Activated T-cell treated with anti-CD3 and anti-CD28 coated beads for 1 hour (primary cell): ENCODE data around the gene FAM114A2.

ENCODE experiments used
- DNase-seq: peaks from one replicate; pipeline ENCODE4 v3.0.0-alpha.2; 2020; ENCODE audit warnings: low read depth

The FAM114A2 gene

DNA sequence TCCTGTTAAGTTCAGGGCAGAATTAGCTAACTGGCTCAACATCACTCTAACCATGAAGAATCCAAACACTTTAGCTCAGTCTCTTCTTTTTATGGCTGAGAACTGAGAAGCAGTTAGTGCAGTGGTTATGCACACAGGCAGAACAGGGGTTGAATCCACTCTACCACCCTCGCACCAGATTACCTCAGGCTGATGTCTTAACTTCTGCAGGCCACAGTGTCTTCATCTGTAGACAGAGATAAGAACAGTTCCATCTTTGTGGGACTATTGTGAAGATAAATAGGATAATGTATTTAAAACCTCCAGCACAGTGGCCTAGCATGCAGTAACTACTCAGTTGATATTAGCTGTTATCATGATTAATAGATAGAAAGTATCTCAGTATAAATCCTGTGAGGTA, 54.8 kb downstream of the FAM114A2 start:
- no peak for DNase-seq

DNA sequence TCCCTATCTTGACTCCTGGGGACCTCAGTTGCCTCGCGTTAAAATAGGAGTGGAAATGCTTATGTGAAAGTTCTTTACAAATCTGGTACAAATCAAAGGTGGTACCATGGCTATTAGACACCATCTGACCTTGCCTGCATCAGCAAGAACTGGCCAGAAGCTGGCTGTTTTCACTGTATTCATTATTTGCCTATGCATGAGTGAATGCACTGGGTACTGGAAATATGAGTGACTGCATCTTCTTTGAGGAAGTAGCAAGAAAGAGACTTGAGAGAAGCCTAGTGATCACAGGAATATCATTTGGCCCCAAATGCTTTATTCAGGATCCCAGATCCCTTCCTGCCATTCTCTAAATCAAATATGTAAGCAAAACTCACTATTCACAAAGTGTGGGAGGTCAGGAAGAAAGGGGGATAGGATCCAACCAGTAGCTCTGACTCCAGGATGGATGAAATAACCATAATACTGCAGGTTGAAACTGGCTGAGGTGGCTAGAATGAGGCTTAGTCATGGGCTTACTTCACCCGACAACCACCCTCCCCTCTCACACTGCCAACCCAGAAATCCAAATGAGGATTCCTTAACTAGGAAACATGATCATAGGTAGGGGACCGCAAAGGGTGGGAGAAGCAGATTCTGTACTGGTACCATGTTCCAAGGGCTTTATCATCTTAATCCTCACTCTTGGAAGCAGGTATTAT, 56.7 kb downstream of the FAM114A2 start:
- no peak for DNase-seq

DNA sequence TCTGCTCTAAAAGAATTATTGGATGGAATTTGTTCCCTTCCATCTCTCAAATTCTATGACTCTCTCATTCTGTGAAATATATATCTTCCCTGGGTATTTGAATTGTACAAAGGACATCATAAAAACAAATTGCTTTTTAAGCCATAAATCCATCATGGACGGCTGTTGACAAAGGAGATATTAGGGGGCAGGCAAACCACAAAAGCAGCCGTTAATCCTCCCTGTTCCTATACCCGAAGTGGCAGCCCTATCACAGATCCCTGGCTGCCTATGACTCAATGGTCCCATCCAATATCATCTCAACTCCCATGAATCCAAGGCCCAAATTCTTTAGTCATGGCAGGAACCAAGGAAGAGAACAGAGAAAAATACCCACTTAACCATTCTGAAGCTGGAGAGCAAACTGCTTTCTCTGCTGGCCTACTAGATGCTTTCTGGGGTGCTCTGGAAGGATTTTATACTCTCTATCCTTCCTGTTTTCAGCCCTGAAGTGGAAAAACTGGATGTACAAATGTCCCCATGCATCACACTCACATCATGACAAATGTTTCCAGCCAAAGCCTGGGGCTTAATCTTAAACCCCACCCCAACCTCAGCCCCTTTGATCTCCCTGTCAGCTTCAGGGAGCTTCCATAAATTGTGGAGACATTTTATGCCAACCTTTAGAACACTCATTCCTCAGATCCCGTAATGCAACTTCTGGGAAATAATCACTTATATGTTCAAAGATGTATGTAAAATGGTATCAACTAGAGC, 59.5 kb downstream of the FAM114A2 start:
- DNase-seq = no peak

DNA sequence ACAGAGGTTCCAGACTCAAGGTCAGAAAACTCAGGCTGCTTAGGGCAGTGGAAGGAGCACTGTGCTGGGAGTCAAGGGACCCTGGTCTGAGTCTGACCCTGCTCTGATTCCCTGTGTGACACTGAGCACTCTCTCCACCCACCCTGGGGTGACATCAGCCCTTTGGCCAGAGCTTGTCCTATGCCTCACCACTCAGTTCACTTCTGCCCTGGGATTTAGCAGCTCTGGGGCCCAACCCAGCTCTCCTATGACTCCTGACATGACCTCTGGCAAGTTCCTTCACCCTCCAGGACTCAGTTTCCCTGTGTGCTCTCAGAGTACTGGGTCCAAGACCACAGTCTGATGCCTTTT, 63.9 kb downstream of the FAM114A2 start:
- DNase-seq = no peak

DNA sequence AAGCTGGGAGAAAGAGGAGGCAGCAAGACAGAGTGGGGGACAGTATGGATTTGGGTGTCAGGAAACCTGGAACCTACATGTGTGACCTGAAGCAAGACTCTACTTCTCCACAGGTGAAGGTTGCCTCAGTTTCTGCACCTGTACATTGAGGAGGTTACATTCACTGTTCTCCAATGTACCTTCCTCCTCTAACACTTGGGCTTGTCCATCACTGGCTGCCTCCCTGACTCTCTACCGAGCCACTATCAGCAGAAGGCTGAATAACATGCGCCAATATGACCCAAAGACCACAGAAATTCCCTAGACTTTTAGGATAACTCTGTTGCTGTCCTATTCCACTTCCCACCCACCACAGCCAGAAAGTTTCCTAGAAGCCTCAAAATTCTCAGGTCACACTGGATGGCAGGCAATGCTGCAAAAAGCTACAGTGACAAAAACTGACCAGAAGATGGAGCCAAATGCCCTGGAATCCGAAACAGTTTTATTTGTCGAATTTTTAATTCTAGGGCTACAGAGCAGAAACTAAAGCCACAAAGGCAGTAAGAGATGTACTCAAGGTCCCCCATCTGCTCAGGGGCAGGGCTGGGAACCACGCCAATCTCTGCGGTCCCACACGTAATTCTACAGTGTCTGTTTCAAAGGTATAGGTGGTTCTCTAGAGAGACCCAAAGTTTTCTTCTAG, 64.4 kb downstream of the FAM114A2 start:
- DNase-seq = no peak

DNA sequence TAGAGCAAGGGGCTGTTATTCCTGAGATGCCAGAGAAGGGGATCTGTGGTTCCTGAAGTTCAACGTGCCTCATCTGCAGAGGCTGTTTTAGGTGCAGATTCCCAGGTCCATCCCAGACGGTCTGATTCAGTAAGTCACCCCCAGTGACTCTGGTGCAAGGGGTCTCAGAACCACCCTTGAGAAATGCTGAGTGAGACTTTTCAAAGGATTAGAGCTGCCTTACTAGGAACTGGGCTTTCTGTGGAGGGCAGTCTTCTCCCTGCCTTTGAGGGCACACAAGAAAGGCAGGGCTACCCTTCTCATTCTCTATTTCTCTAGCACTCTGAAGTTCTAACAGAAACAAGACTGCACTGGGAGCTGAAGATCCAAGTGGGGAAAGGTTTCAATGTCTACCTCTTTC, 66.5 kb downstream of the FAM114A2 start:
- no peak for DNase-seq

DNA sequence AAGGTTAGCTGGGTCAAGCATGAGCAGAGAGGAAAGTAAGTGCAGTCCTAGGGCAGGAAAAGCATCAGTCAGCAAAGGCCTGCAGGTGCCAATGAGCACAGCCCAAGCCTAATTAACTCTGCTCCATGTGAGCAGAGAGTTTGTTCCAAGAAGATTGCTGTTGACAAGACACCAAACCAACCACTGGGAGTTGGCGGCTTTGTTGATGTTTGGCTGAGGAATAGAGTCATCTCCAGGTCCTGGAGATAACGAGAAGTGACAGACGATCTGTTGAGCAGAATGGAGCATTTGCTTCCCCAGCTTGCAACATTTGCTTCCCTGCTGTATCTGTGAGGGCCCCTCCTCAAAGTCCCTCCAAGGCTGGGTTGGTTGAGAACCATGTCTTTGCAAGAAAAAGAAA, 68.2 kb downstream of the FAM114A2 start:
- DNase-seq = no peak

DNA sequence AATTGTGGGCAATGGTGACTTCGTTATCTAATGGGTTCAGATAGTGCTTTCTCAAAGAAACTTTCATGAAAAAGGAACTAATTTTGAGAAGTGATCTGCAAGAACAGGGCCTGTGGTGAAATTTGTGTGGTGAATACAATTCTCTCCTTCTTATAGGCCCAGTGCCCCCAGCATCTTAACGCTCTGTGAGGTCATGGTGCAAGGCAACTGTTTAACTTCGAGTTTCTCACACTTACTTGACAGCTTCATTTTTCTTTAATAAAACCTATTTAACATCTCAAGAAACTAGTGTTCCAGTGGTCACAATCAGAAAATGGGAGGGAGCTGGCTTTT, 69.2 kb downstream of the FAM114A2 start:
- DNase-seq = no peak

DNA sequence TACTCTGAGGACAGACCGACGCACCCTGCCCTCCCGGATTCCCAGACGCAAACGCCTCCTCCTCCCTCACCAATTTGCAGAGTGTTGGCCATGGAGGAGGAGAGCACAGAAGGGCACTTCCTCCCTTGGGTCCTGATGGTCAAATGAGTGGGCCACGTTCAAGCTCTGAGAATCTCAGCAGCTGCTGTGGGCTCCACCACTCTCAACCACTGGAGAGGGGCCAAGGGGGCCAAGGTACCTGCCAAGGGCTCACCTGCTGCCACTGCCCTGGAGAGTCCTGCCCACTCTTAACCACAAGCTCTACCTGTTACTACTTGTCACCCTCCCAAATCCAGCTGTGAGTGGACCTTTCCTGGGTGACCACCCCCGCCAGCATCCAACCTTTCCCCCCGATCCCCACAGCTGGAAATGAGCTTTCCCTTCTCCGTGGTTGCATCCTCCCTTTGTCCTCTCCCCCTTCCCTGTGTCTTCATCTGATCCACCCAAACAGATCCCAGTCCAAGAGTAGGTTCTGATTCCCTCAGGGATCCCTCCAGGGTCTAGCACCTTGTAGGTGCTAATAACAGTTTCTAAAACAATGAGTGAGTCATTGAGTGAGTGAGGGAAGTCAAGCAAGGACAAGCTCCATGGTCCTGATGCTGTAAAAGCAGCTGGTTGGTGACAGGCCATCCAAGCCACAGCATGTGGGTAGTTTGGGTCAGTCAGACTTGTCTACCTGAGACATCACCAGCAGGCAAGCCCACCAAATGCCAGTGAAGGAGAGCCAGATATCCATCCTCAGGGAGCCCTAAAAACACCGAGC, 69.7 kb downstream of the FAM114A2 start:
- no peak for DNase-seq

DNA sequence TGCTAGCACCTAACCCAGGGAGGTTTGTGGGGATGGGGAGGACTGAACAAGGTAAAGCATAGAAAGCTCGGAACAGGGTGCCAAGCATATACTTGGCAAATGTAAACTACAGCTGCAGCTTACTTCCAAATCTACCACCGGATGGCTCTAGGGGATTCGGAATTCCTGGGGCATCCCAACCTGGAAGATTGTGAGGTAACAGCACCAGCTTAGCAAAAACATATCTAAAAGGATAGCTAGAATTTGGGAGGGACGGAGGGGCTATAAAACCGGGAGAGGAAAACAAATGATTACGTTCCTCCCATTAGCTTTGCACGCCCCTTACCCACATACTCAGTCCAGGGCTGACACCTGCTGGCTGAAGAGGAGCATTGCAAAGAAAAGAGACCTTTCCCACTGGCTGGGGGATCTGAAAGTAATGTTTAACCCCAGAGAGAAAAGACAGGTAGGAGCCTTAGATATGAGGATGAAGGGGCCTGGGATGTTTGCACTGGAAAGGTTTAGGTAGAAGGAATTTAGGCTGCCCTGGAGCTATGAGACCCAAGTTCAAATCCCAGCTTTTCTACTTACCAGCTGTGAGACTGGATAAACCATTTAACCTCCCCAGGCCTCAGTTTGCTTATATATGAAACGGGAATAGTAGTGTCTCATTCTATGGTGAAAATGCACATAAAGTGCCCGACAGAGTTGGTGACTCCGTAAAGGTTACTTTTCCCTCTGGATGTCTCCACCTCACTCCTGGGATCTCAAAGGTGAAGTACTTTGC, 73.6 kb downstream of the FAM114A2 start:
- no peak for DNase-seq

DNA sequence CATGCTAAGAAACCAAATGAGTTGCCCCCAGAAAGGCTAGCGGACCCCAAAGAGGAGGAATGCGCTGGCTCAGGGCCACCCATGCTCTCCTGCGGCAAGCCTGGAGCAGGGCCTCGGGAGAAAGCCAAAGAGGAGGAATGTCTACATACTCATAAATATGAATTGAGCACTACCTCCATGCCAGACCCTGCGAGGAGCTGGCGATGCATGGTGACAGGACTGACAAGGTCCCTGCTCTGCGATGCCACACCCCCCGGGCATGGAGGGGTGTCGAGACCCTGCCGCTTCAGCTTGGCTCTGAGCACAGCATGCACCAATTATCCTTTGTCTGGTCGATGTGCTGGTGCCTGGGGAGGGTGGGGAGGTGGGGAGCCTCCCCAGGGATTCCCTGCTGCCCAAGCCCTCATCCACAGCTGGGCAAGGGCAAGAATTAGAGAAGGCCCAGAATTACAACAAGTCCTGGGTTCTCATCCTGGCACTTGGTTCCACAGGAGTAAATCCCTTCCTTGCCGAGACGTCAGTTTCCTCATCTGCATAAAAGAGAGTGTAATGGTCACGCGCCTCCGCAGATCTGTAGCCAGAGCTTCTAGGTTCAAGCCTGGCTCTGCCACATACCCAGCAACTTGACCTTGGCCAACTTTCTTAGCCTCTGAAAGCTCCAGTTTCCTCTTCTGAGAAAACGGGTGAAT, 74.4 kb downstream of the FAM114A2 start:
- DNase-seq = no peak

DNA sequence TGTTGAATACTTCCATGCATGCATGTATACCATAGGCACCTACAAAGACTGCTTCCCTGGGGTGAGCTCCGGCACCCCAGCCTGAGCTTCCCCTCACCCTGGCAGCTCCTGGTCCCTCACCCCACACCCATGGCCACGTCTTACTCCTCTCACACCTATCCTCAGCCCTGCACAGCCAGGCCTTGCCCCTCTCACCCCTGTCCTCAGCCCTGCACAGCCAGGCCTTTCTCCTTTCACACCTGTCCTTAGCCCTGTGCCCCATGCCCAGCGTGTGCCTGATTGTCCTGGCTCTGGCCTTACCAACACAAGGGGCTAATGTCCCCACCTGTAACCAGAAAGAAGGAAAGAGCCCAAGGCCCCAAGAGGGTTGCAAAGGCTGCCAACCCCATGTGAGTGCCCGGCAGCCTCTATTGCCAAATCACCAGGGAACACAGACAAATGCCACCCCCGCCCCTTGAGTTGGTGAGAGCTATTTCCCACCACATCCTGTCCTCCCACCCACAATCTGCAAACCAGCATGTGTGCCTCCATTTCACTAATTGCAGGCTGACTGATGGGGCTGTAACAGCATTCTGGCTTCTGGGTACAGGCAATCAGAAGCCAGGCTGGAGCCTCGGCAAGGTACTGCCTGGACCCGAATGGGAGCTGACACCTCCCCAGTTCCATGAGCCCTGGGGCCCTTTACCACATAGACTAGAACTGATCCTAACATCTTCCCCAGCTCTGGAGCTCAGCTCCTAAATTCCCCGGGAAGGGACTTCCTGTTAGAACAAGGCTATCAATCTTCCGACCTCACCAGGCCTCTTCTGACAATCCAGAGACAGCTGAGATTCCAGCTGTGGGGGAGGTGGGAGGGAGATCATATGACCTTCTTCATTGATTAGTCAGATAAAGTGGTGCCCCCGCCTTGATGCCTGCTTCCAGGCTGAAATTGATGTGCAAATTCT, 78.2 kb downstream of the FAM114A2 start:
- DNase-seq = no peak

DNA sequence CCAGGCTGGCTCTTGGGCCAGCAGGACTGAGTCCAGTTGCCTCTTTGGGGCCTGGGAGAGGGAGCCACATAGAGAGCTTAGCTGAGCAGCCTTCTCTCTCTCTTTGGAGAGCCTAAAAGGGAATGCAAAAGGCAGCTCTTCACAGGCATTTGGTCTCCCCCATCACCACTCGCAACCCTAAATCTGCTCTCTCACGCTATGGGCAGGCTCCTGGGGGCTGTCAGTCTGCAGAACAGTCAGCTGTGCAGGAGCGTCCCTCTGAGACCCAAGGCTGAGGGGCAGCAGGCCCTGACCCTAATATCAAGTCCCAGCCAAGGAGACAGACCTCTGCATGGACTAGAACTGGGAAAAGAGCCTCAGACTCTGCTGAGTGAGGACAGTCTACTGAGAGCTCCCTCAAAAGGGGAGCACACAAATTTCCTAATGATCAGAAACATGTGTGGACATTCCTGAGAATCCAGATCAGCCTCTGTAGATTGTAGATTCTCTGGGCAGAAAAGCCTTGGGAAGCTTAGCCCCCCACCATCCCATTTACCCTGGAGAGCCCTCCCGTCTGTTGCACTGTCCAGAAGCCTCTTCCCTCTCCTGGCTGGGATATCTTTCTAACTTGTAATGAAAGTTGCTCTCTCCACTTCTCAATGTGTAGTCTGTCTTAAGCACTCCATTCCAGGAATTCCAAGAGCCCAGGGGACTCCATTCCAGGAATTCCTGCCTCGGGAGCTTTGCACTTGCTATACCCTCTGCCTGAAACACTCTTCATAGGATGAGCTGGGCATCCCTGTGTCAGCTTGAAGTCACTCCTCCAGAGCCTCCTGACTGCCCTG, 79.4 kb downstream of the FAM114A2 start:
- DNase-seq = no peak

DNA sequence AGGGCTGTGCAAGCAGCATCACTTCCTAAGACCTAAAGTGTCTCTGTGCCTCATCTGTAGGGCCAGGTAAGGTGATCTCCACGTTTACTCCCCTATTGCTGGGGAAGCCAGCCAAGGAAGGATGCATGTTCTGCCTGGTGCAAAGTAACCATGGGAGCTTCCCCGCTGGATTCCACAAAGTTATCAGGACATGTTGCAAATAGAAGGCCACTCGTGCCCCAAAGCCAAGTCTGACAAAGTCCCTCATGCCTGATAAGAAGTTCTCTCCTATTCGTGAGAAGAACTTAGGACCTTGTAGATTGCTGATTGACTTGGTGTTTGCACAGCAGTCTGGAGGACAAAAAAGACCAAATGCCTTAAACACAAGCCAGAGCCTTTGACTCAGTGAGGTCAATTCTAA, 81.5 kb downstream of the FAM114A2 start:
- DNase-seq = no peak

DNA sequence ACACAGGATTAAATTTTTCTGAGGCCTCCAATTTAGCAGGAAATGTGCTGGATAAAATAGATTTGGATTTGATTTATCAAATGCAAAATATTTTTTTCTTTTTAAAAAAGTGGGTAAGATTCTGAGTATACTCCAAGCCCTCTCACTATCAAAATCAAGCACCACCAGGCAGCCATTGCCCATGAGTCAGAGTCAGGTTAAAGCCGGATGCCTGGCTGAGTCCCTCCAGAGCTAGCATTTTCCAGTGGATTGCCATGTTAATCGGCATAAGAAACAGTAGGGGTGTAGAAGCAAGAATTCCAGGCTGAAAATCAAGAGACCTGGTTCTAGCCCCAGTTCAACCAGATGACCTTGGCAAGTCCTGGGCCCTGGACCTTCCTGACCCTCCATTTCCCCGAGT, 85.3 kb downstream of the FAM114A2 start:
- DNase-seq = no peak

DNA sequence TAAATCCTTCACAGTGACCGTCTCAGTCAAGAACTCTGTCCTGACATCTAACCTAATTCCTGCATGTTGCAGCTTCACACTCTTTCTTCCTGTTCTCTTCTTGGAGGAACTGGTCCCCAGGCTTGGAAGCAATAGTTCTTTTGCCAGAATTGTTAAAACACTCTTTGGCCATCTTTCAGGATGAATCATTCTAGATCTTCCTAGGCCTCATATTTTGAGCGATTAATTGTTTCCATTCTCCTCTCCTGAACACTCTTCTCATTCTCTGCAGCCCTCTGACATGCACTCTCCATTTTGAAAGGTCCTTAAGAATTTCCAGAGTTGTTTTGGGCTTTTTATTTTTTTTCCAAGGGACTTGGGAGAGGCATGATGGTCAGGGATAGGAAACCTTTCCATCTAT, 85.8 kb downstream of the FAM114A2 start:
- no peak for DNase-seq

DNA sequence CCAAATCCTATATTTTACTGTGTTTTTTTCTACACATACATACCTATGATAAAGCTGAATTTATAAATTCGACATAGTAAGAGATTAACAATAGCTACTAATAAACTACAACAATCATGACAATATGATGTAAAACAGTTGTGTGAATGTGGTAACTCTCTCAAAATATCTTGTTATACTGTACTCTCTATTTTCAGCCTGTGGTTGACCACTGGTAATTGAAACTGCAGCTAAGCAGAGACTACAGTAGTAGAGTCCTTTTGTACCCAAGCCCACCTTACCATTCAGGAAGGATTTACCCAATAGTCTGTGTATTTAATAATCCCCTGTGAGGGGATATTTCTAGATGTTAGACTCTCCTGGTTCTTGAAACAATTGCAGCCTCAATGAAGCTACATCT, 86.7 kb downstream of the FAM114A2 start:
- no peak for DNase-seq

DNA sequence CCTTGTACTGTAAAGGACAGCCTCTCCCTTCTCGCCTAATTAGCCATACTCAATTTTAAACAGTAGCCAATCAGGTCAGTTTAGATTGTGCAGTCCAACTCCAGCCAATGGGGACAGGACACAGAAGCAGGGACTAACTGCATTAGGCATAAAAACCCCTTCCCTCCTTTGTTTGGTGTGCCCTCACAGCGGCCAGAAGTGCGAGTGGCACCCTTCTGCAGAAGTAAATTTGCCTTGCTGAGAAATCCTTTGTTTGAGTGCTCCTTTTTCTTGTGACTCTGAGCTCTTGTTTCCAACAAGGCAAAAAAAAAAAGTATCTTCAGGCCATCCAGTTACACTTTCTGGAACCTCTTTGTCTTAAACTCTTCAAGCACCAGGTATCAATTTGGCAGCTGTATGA, 97.4 kb downstream of the FAM114A2 start:
- no peak for DNase-seq
